ACC112 (cell line): ENCODE results near the gene MET.
A peak's percentile ranks its signal among the peaks of the same experiment; 100 is the strongest.

ENCODE experiments used
- H2AFZ ChIP-seq: fragments of 200-600 bp; sonication (generic); one replicate; pipeline ENCODE4 v1.6.0; 2017; ENCODE audit warnings: antibody characterized with exemption, low read length; ENCODE audit not compliant: unreplicated experiment
- H3K27ac ChIP-seq: fragments of 200-600 bp; sonication (generic); 2 replicates; pipeline ENCODE4 v1.5.1; 2014; ENCODE audit warnings: low read depth, mild to moderate bottlenecking, antibody characterized with exemption, low read length, moderate library complexity
- H3K27me3 ChIP-seq: fragments of 200-600 bp; sonication (generic); 2 replicates; pipeline ENCODE4 v1.6.1; 2014; ENCODE audit warnings: mild to moderate bottlenecking, antibody characterized with exemption, low read length, moderate library complexity, mixed read lengths; ENCODE audit not compliant: insufficient read depth
- H3K36me3 ChIP-seq: fragments of 200-600 bp; sonication (generic); 2 replicates; pipeline ENCODE4 v1.6.1; 2016; ENCODE audit warnings: mild to moderate bottlenecking, antibody characterized with exemption, low read length, moderate library complexity, mixed read lengths; ENCODE audit not compliant: insufficient read depth
- H3K4me1 ChIP-seq: fragments of 200-600 bp; sonication (generic); one replicate; pipeline ENCODE4 v1.6.1; 2016; ENCODE audit warnings: low read length, mixed read lengths; ENCODE audit not compliant: insufficient read depth, unreplicated experiment, control insufficient read depth
- H3K4me3 ChIP-seq: fragments of 200-600 bp; sonication (generic); 2 replicates; pipeline ENCODE4 v1.5.1; 2014; ENCODE audit warnings: mild to moderate bottlenecking, low read depth, low read length
- H3K79me2 ChIP-seq: fragments of 200-600 bp; sonication (generic); one replicate; pipeline ENCODE4 v1.6.0; 2016; ENCODE audit warnings: low read length; ENCODE audit not compliant: control insufficient read depth, unreplicated experiment, insufficient read depth

MET gene

GRCh38 chr7:116679500-116679899, 7.5 kb downstream of the MET start:
- no peaks in the 10 kb centered on the region for H3K27me3 ChIP-seq
- H3K4me3 ChIP-seq = no peak overlapping the region
- no peak overlapping the region for H3K27ac ChIP-seq
- no peaks in the 10 kb centered on the region for H3K36me3 ChIP-seq
- peaks cover 17% of the 10 kb centered on the region for H3K4me1 ChIP-seq
- H2AFZ ChIP-seq = no peak overlapping the region
- H3K79me2 ChIP-seq = peaks cover 90% of the 10 kb centered on the region

- Histone ChIP-seq H3K4me1 (peaks cover 38% of the 10 kb centered on the region), H3K79me2 (peaks cover 89% of the 10 kb centered on the region), H3K4me3 (no peak overlapping the region), H3K27me3 (no peaks in the 10 kb centered on the region), H3K36me3 (no peaks in the 10 kb centered on the region), H3K27ac (no peak overlapping the region), H2AFZ (no peak overlapping the region)
Measured at GRCh38 chr7:116683786-116684185, 11.8 kb downstream of the MET start.

GRCh38 chr7:116686033-116686432, 14.0 kb downstream of the MET start:
- H3K36me3 ChIP-seq = no peaks in the 10 kb centered on the region
- H2AFZ ChIP-seq = no peak overlapping the region
- peaks cover 82% of the 10 kb centered on the region for H3K79me2 ChIP-seq
- H3K27ac ChIP-seq = no peak overlapping the region
- H3K4me3 ChIP-seq = no peak overlapping the region
- peaks cover 52% of the 10 kb centered on the region for H3K4me1 ChIP-seq
- no peaks in the 10 kb centered on the region for H3K27me3 ChIP-seq

- H3K27me3 ChIP-seq = no peaks in the 10 kb centered on the region
- no peaks in the 10 kb centered on the region for H3K36me3 ChIP-seq
- H3K79me2 ChIP-seq = peaks cover 74% of the 10 kb centered on the region
- peak overlapping the region; percentile 91 for H3K27ac ChIP-seq
- peaks cover 61% of the 10 kb centered on the region for H3K4me1 ChIP-seq
- H3K4me3 ChIP-seq = peak overlapping the region; percentile 69
- no peak overlapping the region for H2AFZ ChIP-seq
Measured at GRCh38 chr7:116686812-116687419, 14.9 kb downstream of the MET start.

- H2AFZ ChIP-seq = peak overlapping the region; percentile 20
- H3K27ac ChIP-seq = peak overlapping the region; percentile 91
- no peaks in the 10 kb centered on the region for H3K36me3 ChIP-seq
- peak overlapping the region; percentile 69 for H3K4me3 ChIP-seq
- peaks cover 68% of the 10 kb centered on the region for H3K4me1 ChIP-seq
- H3K27me3 ChIP-seq = no peaks in the 10 kb centered on the region
- peaks cover 69% of the 10 kb centered on the region for H3K79me2 ChIP-seq
Measured at GRCh38 chr7:116687801-116688201, 15.8 kb downstream of the MET start.

GRCh38 chr7:116689790-116690259, 17.8 kb downstream of the MET start:
- Histone ChIP-seq H3K36me3 (peaks cover 8% of the 10 kb centered on the region), H3K79me2 (peaks cover 66% of the 10 kb centered on the region), H3K4me3 (no peak overlapping the region), H2AFZ (peak overlapping the region; percentile 3), H3K27me3 (no peaks in the 10 kb centered on the region), H3K27ac (peak overlapping the region; percentile 91), H3K4me1 (peaks cover 82% of the 10 kb centered on the region)

- peaks cover 62% of the 10 kb centered on the region for H3K79me2 ChIP-seq
- peaks cover 27% of the 10 kb centered on the region for H3K36me3 ChIP-seq
- H3K27ac ChIP-seq = peak overlapping the region; percentile 91
- no peaks in the 10 kb centered on the region for H3K27me3 ChIP-seq
- no peak overlapping the region; the same call in 1 of the 2 replicates for H3K4me3 ChIP-seq
- H3K4me1 ChIP-seq = peaks cover 71% of the 10 kb centered on the region
- no peak overlapping the region for H2AFZ ChIP-seq
Measured at GRCh38 chr7:116691664-116692063, 19.7 kb downstream of the MET start.

GRCh38 chr7:116692401-116693308, 20.7 kb downstream of the MET start:
- Histone ChIP-seq H3K27ac (peak overlapping the region; percentile 91), H3K27me3 (no peaks in the 10 kb centered on the region), H3K36me3 (peaks cover 34% of the 10 kb centered on the region), H3K4me3 (peak overlapping the region; percentile 50), H2AFZ (peak overlapping the region; percentile 8), H3K4me1 (peaks cover 62% of the 10 kb centered on the region), H3K79me2 (peaks cover 57% of the 10 kb centered on the region)

GRCh38 chr7:116696707-116697106, 24.7 kb downstream of the MET start:
- H3K36me3 ChIP-seq = peaks cover 46% of the 10 kb centered on the region
- H3K4me3 ChIP-seq = no peak overlapping the region
- peaks cover 23% of the 10 kb centered on the region for H3K4me1 ChIP-seq
- H3K79me2 ChIP-seq = peaks cover 42% of the 10 kb centered on the region
- H3K27ac ChIP-seq = no peak overlapping the region
- no peaks in the 10 kb centered on the region for H3K27me3 ChIP-seq
- no peak overlapping the region for H2AFZ ChIP-seq

- Histone ChIP-seq H3K27ac (no peak overlapping the region), H3K36me3 (peaks cover 46% of the 10 kb centered on the region), H3K4me1 (peaks cover 22% of the 10 kb centered on the region), H3K27me3 (no peaks in the 10 kb centered on the region), H3K79me2 (peaks cover 40% of the 10 kb centered on the region), H2AFZ (no peak overlapping the region), H3K4me3 (no peak overlapping the region)
Measured at GRCh38 chr7:116697152-116697551, 25.2 kb downstream of the MET start.
